PFSK-1 (cell line): Measurements from ENCODE around the gene ADAM12.

Source experiments
- POLR2AphosphoS5 ChIP-seq: IDR thresholded peaks from 2 replicates; pipeline ENCODE4 v1.6.1; 2012; ENCODE audit warnings: low read depth, mild to moderate bottlenecking, control low read depth, low read length, moderate library complexity
- TAF1 ChIP-seq: IDR thresholded peaks from 2 replicates; pipeline ENCODE4 v1.6.1; 2012; ENCODE audit warnings: low read length, control low read depth, borderline replicate concordance; ENCODE audit not compliant: insufficient read depth

- TF ChIP-seq TAF1 (no peak), POLR2AphosphoS5 (no peak)
Observed at GRCh38 chr10:126170371-126170770, 217.9 kb downstream of the ADAM12 start.
